Activated naive CD8-positive, alpha-beta T cell treated with anti-CD3 and anti-CD28 coated beads for 36 hours (primary cell): ENCODE results near the gene VPS4B. TPM values are rescaled to one million over a fixed set of nuclear protein-coding genes. Genes with fewer than 3 reads are reported as not detected.
A peak's percentile ranks its signal among the peaks of the same experiment; 100 is the strongest.
"Not testable (repeated sequence)": the region's sequence is repeated elsewhere in the genome, so short reads cannot be mapped to it uniquely, and the experiment has no call there.

Experiments
- DNase-seq: peaks from one replicate; pipeline ENCODE4 v3.0.0; 2021
- H3K27ac Mint-ChIP-seq: one replicate; pipeline ENCODE4 v1.8.0; 2022; ENCODE audit warnings: mild to moderate bottlenecking, moderate library complexity, mixed read lengths
- H3K27me3 Mint-ChIP-seq: one replicate; pipeline ENCODE4 v1.8.0; 2022; ENCODE audit warnings: mild to moderate bottlenecking, mixed read lengths
- H3K36me3 Mint-ChIP-seq: one replicate; pipeline ENCODE4 v1.8.0; 2021; ENCODE audit warnings: mild to moderate bottlenecking, mixed read lengths
- H3K4me1 Mint-ChIP-seq: one replicate; pipeline ENCODE4 v1.8.0; 2021; ENCODE audit warnings: mixed read lengths
- H3K4me3 Mint-ChIP-seq: one replicate; pipeline ENCODE4 v1.8.0; 2022; ENCODE audit warnings: mild to moderate bottlenecking, moderate library complexity, mixed read lengths
- H3K9me3 Mint-ChIP-seq: one replicate; pipeline ENCODE4 v1.8.0; 2022; ENCODE audit warnings: mixed read lengths
- total RNA-seq, 2 experiments: library from RNA; stranded (reverse); gene quantifications; one replicate each; pipeline ENCODE4 v1.2.3, GENCODE V29; 2021

The VPS4B gene
- total RNA-seq, 2 experiments from 2014 or later: 43.3 to 47.3 TPM

DNA sequence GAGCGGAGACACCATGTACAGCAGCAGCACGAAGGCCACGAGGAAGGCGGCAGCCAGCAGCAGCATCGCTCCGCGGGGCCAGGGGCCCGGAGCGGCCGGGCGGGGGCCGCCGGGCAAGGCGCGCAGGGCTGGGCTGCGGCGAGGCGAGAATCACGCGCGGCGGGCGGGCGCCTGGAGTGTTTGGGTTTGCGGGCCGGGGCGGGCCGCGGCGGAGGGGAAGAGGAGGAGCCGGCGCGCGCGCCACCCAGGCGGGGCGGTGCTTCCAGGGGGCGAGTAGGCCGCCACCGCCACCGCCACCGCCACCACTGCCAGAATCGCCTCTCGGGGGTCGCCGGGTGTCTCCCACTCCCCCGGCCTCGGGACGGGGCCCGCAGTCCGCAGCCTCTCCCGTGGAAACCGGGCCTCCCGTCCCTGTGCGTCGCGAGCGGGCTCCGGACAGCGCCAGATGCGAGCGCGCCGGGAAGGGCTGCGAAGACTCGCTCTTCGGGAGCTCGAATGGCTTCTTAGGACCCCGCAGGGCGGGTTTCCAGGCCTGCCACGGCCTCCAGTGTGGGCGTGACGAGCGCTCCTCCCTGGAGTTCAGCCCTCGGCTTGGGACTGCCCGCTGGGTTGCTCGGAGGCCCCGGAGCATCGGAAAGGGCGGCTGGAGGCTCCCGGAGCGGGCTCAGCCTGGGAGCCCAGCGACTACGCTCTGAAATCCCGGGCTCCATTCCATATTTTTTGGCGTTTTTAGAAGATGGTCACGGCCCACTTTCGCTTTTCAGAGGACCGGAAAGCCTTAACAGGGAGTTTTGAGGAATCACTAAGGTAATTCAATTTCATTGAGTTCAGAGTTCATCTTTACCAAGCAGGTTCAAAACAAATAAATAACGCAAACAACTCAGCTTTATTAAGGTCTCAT is 55.0 kb downstream of the VPS4B start, which contains the start of gene KDSR:
Gene KDSR (minus strand): TSS at position 154 of the 901 bp plus-strand sequence. CDS start 88 bp downstream, at position 66.
- peaks cover 18% of the 10 kb centered on the region for H3K9me3 Mint-ChIP-seq
- peaks cover 39% of the 10 kb centered on the region for H3K36me3 Mint-ChIP-seq
- peak; percentile 89 for DNase-seq
- peaks cover 28% of the 10 kb centered on the region for H3K4me1 Mint-ChIP-seq
- H3K27ac Mint-ChIP-seq: peak within 1 kb of the TSS; percentile 87
- H3K4me3 Mint-ChIP-seq: peak within 1 kb of the TSS; percentile 96
- H3K27me3 Mint-ChIP-seq: no peaks in the 10 kb centered on the region

DNA sequence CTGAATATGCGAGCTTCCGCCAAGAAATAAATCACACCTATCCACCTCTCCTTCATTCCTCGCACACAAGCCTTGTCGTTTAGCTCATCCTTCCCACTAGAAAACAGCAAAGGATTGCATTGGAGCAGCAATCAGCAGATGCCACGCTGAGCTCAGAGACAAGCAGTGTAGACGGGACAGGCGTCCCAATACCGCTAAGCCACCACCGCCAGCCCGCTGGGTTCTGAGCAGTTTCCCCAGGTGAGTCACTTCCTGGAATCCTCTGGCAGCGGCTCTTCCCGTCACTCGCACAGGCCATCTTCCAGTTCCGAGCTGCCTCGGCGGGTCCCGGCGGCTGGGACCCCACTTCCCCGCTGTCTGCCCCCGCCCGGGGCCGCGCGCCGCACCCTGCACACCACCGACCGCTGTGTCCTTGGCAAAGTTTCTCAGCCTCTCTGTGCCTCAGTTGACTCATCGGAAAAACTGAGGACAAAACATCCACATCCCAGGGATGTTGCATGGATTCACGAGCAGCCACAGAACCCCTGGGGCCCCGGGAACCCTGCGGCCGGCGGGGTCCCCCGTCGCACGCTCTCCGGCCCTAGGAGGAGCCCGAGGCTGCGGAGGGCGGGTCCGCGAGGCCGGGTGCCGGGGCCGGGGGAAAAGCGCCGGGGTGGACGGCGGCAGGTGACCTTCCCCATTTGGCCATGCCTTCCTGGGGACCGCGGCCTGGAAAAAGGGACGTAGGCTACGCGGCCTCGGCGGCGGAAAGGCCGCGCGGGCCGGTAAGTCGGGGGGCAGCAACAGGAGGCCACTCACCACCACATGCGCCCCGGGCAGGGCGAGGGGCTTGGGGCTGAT is 55.8 kb downstream of the VPS4B start:
- no peaks in the 10 kb centered on the region for H3K27me3 Mint-ChIP-seq
- H3K36me3 Mint-ChIP-seq: peaks cover 43% of the 10 kb centered on the region
- H3K27ac Mint-ChIP-seq: peak overlapping the region; percentile 87
- peaks cover 28% of the 10 kb centered on the region for H3K4me1 Mint-ChIP-seq
- H3K9me3 Mint-ChIP-seq: peaks cover 18% of the 10 kb centered on the region
- H3K4me3 Mint-ChIP-seq: peak overlapping the region; percentile 96
- peak; percentile 77 for DNase-seq

DNA sequence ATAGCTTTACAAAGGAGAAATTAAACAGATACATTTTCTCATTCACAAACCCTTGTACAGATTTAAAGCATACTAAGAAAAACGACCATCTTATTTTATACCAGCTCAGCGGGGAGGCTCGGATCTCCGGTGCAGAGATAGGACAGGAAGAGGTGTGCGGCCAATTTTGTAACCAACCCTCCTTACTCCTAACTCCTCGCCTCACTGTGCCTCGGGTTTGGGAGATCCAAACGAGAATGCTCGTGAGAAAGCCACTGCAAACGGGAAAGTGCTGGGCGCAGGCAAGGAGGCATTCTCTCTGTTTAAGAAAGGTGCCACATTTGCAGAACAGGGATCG is 56.4 kb downstream of the VPS4B start:
- Mint-ChIP-seq H3K27ac (peak overlapping the region; percentile 87), H3K27me3 (no peaks in the 10 kb centered on the region), H3K9me3 (peaks cover 18% of the 10 kb centered on the region), H3K4me1 (peaks cover 28% of the 10 kb centered on the region), H3K36me3 (peaks cover 43% of the 10 kb centered on the region), H3K4me3 (peak overlapping the region; percentile 96)
- DNase-seq: peak; percentile 5

DNA sequence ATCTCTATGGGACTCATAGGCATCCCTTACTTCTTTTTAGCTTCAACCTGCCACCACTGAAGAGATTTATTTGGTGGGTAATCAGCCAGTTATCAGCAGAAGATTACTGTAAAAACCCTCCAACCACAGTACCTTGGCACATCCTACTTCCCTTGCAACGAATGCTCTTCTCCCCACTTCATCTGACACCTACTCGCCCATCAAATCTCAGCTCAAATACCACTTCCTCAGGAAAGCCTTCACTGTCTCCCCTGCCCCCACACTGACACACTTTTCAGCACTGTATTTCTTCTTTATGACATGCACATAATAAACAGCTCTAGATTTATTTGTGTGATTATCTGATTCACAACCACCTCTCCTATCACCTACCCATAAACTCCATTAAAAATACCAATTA is 58.3 kb downstream of the VPS4B start:
- peaks cover 28% of the 10 kb centered on the region for H3K4me1 Mint-ChIP-seq
- no peaks in the 10 kb centered on the region for H3K27me3 Mint-ChIP-seq
- DNase-seq: no peak
- peaks cover 34% of the 10 kb centered on the region for H3K36me3 Mint-ChIP-seq
- no peak overlapping the region for H3K4me3 Mint-ChIP-seq
- H3K9me3 Mint-ChIP-seq: peaks cover 12% of the 10 kb centered on the region
- no peak overlapping the region for H3K27ac Mint-ChIP-seq

DNA sequence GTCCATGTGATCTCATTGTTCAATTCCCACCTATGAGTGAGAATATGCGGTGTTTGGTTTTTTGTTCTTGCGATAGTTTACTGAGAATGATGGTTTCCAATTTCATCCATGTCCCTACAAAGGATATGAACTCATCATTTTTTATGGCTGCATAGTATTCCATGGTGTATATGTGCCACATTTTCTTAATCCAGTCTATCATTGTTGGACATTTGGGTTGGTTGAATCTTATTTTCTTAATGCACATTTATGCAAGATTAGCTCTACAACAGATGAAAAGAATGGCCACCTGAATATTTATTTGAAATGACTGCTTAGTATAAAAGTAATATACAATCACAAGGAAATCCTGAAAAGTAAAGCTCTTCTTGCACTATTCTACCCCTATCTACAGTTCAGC is 58.9 kb downstream of the VPS4B start:
- not testable (repeated sequence) for H3K4me3 Mint-ChIP-seq, H3K27ac Mint-ChIP-seq

DNA sequence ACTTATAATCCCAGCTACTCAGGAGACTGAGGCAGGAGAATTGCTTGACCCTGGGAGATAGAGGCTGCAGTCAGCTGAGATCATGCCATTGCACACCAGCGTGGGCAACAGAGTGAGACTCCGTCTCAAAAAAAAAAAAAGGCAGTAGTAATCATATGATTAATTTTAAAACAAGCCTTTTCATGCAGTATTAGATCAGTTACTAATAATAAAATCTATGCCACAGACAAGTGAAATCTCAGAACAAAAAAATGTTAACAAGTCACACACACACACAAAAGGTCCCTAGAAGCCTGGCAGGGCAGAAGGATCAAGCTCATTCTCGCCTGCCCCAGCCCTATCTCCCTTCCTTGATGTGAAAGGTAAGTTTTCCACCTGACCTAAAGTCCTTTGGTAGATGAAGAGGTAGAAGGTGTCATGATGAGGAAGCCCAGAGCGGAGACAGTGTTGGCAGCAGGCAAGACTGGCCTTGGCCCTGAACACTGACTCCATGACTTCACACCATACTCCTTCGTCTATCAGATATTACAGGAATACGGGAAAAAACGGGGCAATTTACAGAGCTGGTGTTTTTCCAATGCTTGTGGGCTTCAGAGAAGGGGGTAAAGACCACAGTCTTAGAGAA is 65.9 kb downstream of the VPS4B start:
- Mint-ChIP-seq H3K4me1 (no peaks in the 10 kb centered on the region), H3K4me3 (no peak overlapping the region), H3K36me3 (peaks cover 11% of the 10 kb centered on the region), H3K27me3 (no peaks in the 10 kb centered on the region), H3K27ac (no peak overlapping the region), H3K9me3 (no peaks in the 10 kb centered on the region)
- no peak for DNase-seq

More for the DNA sequence above, 58.9 kb downstream of the VPS4B start:
- Mint-ChIP-seq H3K4me1 (peaks cover 26% of the 10 kb centered on the region), H3K36me3 (peaks cover 32% of the 10 kb centered on the region)
- H3K9me3 Mint-ChIP-seq, DNase-seq, H3K27me3 Mint-ChIP-seq: not testable (repeated sequence)

DNA sequence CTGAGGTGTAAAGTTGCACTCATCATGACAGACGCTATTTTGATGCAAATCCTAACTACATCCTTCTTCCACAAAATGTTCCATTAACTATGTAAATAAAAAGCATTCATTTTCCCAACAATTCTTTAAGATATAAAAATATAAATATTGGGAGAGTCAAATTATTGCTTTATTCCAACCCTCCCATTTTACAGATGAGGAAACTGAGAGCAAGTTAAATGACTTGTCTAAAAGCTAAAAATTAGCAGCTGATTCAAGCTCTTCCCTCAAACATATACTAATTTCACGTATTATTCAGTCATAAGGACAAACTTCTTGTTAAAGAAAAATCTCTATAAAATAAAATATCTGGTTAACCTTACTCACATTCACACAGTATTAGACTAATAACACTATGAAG is 72.0 kb downstream of the VPS4B start:
- no peak overlapping the region for H3K4me3 Mint-ChIP-seq
- DNase-seq: no peak
- H3K36me3 Mint-ChIP-seq: peaks cover 24% of the 10 kb centered on the region
- H3K9me3 Mint-ChIP-seq: no peaks in the 10 kb centered on the region
- no peaks in the 10 kb centered on the region for H3K27me3 Mint-ChIP-seq
- H3K27ac Mint-ChIP-seq: no peak overlapping the region
- no peaks in the 10 kb centered on the region for H3K4me1 Mint-ChIP-seq

DNA sequence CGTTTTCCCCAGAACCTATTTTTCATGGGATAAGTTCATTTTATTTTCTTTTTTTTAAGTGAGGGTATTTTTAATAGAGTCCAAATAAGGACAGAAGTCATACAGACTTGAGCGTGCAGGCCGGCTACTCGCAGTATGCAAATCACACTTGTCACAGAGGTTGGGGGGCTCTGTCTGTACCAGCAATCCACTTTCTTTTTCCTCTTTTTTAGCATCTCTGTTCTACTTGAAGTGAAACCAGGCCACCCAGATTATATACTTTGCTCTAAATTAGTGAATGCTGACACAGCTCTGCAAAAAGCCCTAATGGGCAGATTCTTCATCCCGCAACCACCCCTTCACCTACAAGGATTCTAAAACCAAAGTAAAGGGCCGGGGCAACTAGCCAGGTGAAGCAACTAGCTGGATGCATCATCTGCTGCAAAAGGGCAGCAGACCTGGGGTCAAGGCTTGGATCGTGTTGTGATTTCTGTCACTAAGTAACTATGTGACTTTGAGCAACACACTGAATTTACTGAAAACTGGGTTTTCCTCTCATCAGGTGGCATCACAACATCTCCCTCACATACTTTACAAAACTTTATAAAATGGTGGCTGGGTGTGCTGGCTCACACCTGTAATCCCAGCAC is 73.7 kb downstream of the VPS4B start:
- H3K27ac Mint-ChIP-seq: no peak overlapping the region
- no peak for DNase-seq
- H3K9me3 Mint-ChIP-seq: no peaks in the 10 kb centered on the region
- peaks cover 24% of the 10 kb centered on the region for H3K36me3 Mint-ChIP-seq
- no peaks in the 10 kb centered on the region for H3K27me3 Mint-ChIP-seq
- H3K4me1 Mint-ChIP-seq: no peaks in the 10 kb centered on the region
- no peak overlapping the region for H3K4me3 Mint-ChIP-seq

DNA sequence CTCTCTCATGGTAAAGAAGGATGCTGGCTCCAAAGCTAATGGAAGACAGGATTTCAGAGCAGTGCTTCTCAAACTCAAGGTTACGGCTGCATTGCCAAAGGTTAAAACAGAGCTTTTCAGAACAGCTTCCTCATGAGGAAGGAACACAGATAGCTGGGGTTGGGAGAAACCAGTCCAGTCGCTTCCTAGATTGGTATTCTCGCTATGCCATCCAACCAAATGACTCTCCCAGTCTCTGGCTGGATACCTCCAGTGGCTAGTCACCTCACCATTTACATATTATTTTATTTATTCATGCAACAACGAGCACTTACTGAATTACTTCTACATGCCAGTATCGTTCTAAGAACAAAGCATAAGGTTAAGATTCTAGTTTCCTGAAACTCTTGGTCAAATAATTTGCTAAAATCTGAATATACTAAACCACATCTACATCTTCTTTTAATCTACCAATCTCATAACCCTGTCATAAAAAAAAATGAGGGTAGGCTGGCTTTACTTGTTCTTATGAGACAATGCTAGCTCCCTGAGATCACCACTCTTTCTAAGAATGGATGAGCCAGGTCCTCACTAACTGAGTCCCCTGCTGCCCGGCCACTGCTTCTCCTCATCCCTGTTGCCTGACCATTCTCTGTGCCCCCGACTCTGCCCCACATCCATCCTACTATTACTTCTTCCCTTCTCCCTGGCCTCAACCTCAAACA is 75.6 kb downstream of the VPS4B start:
- Mint-ChIP-seq H3K27me3 (no peaks in the 10 kb centered on the region), H3K27ac (no peak overlapping the region), H3K36me3 (peaks cover 28% of the 10 kb centered on the region), H3K4me1 (no peaks in the 10 kb centered on the region), H3K9me3 (no peaks in the 10 kb centered on the region), H3K4me3 (no peak overlapping the region)
- DNase-seq: no peak

DNA sequence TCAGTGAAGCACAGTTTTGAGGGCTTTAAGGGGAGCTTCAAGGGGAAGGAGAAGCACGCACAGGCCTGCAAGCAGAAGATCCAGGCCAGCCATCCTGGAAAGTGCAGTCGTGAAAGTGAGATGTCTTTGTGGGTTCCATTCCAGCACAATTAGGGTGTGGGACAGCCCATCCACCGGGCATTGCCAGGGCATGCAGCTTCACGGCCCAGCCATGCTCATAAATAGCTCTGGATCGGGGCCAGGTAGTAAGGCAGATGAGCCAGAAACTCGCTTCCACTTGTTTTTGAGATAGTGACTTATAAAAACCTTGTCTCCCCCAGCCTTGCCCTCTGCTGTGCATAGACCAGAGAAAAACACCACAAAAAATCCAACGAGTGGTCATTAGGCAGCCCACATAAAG is 76.2 kb downstream of the VPS4B start:
- Mint-ChIP-seq H3K4me3 (no peak overlapping the region), H3K27me3 (no peaks in the 10 kb centered on the region), H3K36me3 (peaks cover 24% of the 10 kb centered on the region), H3K4me1 (no peaks in the 10 kb centered on the region), H3K27ac (no peak overlapping the region), H3K9me3 (no peaks in the 10 kb centered on the region)
- DNase-seq: no peak

DNA sequence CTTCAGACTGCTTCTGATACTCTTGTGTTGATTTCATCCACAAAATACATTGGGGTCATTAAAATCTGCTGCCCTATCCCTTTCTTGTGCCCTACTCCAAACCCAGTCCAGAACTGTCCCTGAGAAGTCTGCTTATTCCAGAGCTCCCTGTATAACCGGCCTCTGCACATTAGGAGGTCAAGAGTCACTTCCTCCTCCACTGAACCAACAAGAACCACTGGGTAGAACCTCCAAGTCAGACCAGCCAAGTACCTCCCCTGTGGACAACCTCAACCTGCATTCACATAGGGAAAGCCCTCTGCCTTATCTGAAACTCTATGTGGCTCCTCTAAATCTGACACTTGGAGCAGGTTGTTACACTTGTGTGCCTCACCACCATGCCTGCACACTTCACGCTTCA is 77.4 kb downstream of the VPS4B start:
- Mint-ChIP-seq H3K4me3 (no peak overlapping the region), H3K27me3 (no peaks in the 10 kb centered on the region), H3K27ac (no peak overlapping the region), H3K9me3 (no peaks in the 10 kb centered on the region), H3K4me1 (no peaks in the 10 kb centered on the region), H3K36me3 (peaks cover 29% of the 10 kb centered on the region)
- DNase-seq: no peak

DNA sequence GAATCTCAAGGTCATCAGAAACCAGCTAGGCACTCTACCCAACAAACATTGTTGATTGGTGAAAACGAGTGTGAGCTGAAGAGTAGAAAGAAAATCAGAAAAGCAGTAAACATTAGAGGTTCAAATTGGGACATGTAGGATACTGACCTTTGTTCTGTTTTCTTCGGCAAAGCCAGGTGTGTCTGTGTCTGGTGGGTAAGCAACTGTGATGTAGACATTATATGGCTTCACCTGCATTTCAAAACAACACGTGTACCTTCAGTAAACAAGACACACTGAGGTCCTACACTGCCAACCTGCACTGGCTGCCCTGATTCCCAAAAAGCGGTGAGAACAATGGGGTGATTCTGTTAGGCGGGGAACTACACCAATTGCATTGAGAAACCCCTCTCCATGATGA is 78.0 kb downstream of the VPS4B start:
- H3K36me3 Mint-ChIP-seq: peaks cover 28% of the 10 kb centered on the region
- H3K9me3 Mint-ChIP-seq: no peaks in the 10 kb centered on the region
- no peak overlapping the region for H3K27ac Mint-ChIP-seq
- DNase-seq: no peak
- H3K27me3 Mint-ChIP-seq: no peaks in the 10 kb centered on the region
- H3K4me3 Mint-ChIP-seq: no peak overlapping the region
- no peaks in the 10 kb centered on the region for H3K4me1 Mint-ChIP-seq

DNA sequence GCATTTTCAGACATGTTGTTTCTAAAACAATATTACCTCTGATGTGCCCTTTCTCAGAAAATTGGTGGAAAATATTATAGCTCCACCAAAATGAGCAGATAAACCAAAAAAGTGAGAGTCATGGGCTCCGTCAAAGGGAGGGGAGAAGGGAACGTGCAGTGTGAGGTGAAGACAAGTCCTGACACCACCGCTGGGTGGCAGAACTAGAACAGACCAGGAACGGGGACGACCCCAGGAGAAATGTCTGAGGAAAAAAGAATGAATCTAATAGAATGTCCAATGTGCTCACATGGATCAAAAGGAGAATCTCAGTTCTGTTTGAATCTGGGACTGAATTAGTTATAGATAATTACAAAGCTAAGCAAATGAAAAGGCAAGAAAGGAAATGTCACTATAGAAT is 80.1 kb downstream of the VPS4B start:
- peak; percentile 22 for DNase-seq
- H3K36me3 Mint-ChIP-seq: peaks cover 29% of the 10 kb centered on the region
- no peaks in the 10 kb centered on the region for H3K4me1 Mint-ChIP-seq
- H3K9me3 Mint-ChIP-seq: no peaks in the 10 kb centered on the region
- no peaks in the 10 kb centered on the region for H3K27me3 Mint-ChIP-seq
- H3K27ac Mint-ChIP-seq: no peak overlapping the region
- no peak overlapping the region for H3K4me3 Mint-ChIP-seq

DNA sequence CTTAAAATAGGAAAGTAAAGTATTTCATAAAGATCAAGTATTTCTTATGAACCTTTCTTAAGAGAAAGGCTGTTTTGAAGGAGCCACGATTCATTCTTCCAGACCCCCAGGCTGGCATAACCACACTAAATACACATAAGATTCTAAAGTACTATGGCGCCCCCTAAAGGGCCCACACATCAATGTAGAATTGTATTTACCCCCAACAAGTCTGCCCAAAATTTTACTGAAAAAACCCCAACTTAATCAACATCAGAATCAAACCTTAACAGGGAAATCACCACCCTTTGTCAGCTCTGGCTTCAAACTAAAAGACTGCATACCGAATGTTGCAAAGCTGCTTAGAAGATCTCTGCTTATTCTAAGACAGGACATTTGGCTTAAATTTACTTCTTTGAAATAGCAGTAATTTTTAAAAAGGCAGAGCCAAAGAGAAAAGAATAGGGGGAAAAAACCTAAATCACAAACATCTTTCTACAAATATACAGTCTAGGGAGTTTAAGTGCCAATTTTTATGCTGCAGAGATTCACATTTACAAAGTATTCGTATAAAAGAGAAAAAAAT is 82.3 kb downstream of the VPS4B start:
- Mint-ChIP-seq H3K4me3 (no peak overlapping the region), H3K36me3 (peaks cover 29% of the 10 kb centered on the region), H3K27ac (peak overlapping the region; percentile 4), H3K27me3 (no peaks in the 10 kb centered on the region), H3K9me3 (no peaks in the 10 kb centered on the region), H3K4me1 (peaks cover 7% of the 10 kb centered on the region)
- DNase-seq: no peak
